Activated naive CD8-positive, alpha-beta T cell treated with anti-CD3 and anti-CD28 coated beads, Interleukin-2, amount 10 ng/mL, durations not matched to agents 7 days and 5 days (primary cell): ENCODE results near the gene TMCC2. TPM values are rescaled to one million over a fixed set of nuclear protein-coding genes. Genes with fewer than 3 reads are reported as not detected.

Source experiments
- ATAC-seq: fragments of 150-1000 bp; cut with Tn5 transposase; one replicate; pipeline ENCODE4 v1.10.0; 2021; ENCODE audit warnings: low read depth, moderate library complexity
- POLR2A ChIA-PET: fragments of 350-600 bp; sonication (Branson Sonifier 250); formaldehyde crosslinking; loops from one replicate; lab custom pipeline; 2021; ENCODE audit warnings: antibody characterized with exemption; lab: Charles Lee
- DNase-seq: peaks from one replicate; pipeline ENCODE4 v3.0.0; 2021
- H3K27ac Mint-ChIP-seq: one replicate; pipeline ENCODE4 v1.8.0; 2022; ENCODE audit warnings: mild to moderate bottlenecking, mixed read lengths
- H3K27me3 Mint-ChIP-seq: one replicate; pipeline ENCODE4 v1.8.0; 2022; ENCODE audit warnings: mild to moderate bottlenecking, moderate library complexity, mixed read lengths
- H3K36me3 Mint-ChIP-seq: one replicate; pipeline ENCODE4 v1.8.0; 2021; ENCODE audit warnings: mild to moderate bottlenecking, mixed read lengths
- H3K4me1 Mint-ChIP-seq: one replicate; pipeline ENCODE4 v1.8.0; 2021; ENCODE audit warnings: mixed read lengths
- H3K4me3 Mint-ChIP-seq: one replicate; pipeline ENCODE4 v1.8.0; 2022; ENCODE audit warnings: mild to moderate bottlenecking, moderate library complexity, mixed read lengths
- H3K9me3 Mint-ChIP-seq: one replicate; pipeline ENCODE4 v1.8.0; 2021; ENCODE audit warnings: mixed read lengths
- total RNA-seq, 2 experiments: library from RNA; stranded (reverse); gene quantifications; one replicate each; pipeline ENCODE4 v1.2.3, GENCODE V29; 2021

Gene TMCC2
- total RNA-seq, 2 experiments from 2014 or later = 3.4 to 4.4 TPM

DNA sequence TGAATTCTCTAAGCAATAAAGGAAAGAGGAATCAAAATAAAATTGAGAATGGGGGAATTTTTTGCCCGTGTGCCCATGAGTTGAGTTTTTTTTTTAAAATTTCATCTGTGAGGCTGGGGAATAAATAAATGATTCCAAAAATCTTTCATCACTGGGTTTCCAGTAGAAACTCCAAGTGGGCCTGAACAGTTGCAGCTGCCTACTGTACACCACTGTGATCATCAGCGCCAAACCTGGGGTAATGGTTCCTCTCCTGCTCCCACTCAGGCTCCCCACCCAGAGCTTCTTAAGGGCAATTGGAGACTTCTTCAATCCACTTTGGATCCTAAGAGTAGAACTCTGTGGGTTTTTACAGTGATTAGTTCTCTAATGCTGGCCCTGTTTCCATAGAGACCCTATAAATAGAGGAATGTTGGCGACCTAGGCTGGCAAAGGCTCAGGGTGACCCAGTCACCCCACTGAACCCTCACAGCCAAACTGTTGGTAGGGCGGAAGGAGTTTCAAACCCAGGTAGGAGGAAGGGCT, 9.3 kb downstream of the TMCC2 start:
- H3K36me3 Mint-ChIP-seq = no peaks in the 10 kb centered on the region
- H3K27ac Mint-ChIP-seq = no peak overlapping the region
- ATAC-seq (no peak), DNase-seq (no peak)
- POLR2A ChIA-PET = interaction anchor here (0.6 kb wide), 1 partner anchor 421 kb away, joined by 3 read pairs; no protein-coding TSS in a partner anchor
- H3K27me3 Mint-ChIP-seq = no peaks in the 10 kb centered on the region
- no peak overlapping the region for H3K4me3 Mint-ChIP-seq
- H3K9me3 Mint-ChIP-seq = no peaks in the 10 kb centered on the region
- H3K4me1 Mint-ChIP-seq = peaks cover 11% of the 10 kb centered on the region

DNA sequence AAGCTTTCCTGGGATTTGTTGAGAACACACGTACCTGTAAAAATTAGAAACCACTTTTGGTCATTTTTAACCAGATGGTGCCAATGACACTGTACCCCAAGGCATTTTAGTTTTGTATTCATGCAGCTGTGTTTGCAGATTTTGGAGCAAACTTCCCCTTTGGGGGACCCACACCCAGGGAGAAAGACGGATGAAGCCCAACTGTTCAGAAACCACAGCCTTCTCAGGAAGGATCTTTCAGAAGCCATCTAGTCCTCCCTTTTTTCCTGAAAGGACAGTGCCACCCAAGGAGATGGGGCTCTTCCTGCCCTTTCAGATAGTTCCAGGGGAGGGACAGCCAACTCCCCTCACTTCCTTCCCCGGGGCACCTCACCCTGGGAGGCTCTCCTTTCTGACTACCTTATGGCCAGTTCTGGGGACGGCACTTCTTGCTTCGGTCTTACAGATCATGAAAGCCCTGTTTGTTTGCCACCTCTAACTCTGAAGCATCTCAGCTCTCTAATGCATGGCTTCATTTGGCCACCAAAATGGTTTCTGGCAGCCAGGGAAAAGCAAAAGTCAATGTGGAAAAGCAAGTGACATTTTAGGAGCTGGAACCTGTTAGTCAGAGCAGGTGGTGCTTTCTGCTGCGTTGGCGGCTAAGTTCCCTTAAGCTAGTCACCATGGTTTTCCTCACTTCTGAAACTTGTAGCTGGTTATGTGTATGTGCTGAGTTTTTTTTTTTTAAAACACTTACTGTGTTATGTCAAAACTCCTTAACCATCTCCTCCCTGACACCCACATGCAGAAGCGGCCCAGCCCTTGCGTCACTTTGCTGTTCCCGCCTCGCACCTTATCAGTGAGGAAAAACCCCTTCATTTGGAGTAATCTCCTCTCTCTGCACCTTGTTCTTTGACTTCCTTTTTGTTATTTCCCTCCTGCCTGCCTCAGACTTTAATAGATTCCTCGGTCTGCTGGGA, 10.1 kb downstream of the TMCC2 start:
- ATAC-seq (no peak), DNase-seq (no peak)
- H3K27me3 Mint-ChIP-seq = no peaks in the 10 kb centered on the region
- POLR2A ChIA-PET = interaction anchor here (0.6 kb wide), 1 partner anchor 420 kb away, joined by 3 read pairs; no protein-coding TSS in a partner anchor
- H3K4me3 Mint-ChIP-seq = no peak overlapping the region
- no peak overlapping the region for H3K27ac Mint-ChIP-seq
- no peaks in the 10 kb centered on the region for H3K9me3 Mint-ChIP-seq
- H3K4me1 Mint-ChIP-seq = peaks cover 8% of the 10 kb centered on the region
- H3K36me3 Mint-ChIP-seq = peaks cover 3% of the 10 kb centered on the region

DNA sequence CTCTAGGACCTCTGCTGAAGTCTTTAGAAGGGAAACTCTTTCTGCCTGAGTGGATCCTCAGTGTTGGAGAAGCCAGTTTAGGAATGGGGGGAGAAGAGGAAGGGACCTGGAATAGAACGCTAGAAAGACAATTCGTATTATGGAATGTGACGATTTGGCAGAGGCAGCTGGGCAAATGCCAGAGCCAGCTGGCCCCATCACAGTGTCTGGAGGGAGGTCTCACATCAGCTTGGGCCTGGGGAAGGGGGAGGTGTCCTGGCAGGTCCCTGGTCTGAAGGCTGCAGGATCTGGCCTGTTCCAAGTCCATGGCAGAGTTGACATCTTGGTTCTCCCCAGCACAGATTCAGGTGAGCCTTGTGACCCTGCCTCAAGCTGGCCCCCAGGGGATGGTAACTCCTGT, 11.3 kb downstream of the TMCC2 start:
- Mint-ChIP-seq H3K4me1 (peaks cover 5% of the 10 kb centered on the region), H3K27ac (no peak overlapping the region), H3K36me3 (peaks cover 3% of the 10 kb centered on the region), H3K4me3 (no peak overlapping the region), H3K27me3 (no peaks in the 10 kb centered on the region), H3K9me3 (no peaks in the 10 kb centered on the region)
- POLR2A ChIA-PET = no interaction called here
- ATAC-seq (no peak), DNase-seq (no peak)

DNA sequence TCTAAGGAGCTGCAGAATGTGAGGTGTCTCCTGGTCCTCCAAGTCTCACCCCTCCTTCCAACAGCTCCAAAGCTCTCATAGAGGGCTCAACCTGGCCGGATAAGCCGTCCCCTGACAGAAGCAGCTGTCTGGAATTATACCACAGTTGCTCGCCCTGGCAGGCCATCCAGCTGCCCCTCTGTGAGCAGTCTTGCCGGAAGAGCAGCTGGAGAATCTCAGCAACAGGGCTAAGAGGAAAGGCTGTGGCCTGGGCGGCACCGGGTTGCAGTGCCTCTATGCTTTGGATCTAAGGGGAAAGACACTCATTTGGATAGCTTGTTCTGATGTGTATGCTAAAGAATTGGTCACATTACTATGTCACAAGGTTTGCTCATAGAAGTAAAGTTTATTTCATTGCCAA, 12.4 kb downstream of the TMCC2 start:
- Mint-ChIP-seq H3K9me3 (no peaks in the 10 kb centered on the region), H3K4me3 (no peak overlapping the region), H3K27me3 (no peaks in the 10 kb centered on the region), H3K4me1 (peaks cover 5% of the 10 kb centered on the region), H3K27ac (no peak overlapping the region), H3K36me3 (peaks cover 3% of the 10 kb centered on the region)
- POLR2A ChIA-PET = interaction anchor here (0.5 kb wide), 1 partner anchor 46 kb away, joined by 3 read pairs; no protein-coding TSS in a partner anchor
- DNase-seq (no peak), ATAC-seq (no peak)

DNA sequence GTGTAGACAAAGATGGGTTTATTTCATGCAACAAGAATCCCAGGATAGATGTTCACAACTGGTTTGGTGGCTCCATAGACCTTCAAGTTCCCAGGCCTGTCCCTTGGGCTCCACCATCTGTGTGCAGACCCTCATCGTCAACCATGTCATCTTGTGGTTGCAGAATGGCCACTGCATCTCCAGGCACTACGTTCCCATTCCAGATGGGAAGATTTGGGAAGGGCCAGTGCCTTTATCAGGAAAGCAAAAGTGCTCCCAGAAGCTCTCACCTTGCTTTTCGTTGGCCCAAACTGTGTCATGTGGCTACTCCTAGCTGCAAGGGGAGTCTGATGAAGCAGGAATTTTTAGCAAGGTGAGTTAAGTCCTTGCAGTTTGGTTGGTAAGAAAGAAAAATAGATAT, 12.8 kb downstream of the TMCC2 start:
- no peak for DNase-seq

DNA sequence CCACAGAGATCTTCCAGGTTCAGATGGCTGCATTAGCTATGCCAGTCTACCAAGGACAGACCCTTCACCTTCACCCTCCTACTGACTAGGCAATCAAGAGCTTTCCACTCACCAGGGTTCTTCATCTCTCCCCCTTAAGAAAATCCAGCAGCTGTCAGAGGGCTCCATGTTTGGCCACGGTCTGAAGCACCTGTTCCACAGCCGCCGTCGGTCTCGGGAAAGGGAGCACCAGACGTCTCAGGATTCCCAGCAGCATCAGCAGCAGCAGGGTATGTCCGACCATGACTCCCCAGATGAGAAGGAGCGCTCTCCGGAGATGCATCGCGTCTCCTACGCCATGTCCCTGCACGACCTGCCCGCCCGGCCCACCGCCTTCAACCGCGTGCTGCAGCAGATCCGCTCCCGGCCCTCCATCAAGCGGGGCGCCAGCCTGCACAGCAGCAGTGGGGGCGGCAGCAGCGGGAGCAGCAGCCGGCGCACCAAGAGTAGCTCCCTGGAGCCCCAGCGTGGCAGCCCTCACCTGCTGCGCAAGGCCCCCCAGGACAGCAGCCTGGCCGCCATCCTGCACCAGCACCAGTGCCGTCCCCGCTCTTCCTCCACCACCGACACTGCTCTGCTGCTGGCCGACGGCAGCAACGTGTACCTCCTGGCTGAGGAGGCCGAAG, 13.8 kb downstream of the TMCC2 start:
- DNase-seq (no peak), ATAC-seq (no peak)
- Mint-ChIP-seq H3K9me3 (no peaks in the 10 kb centered on the region), H3K36me3 (peaks cover 3% of the 10 kb centered on the region), H3K4me1 (peaks cover 10% of the 10 kb centered on the region), H3K27ac (no peak overlapping the region), H3K4me3 (no peak overlapping the region), H3K27me3 (no peaks in the 10 kb centered on the region)
- POLR2A ChIA-PET = no interaction called here

More for the DNA sequence above, 12.8 kb downstream of the TMCC2 start:
- H3K9me3 Mint-ChIP-seq = no peaks in the 10 kb centered on the region
- peaks cover 3% of the 10 kb centered on the region for H3K36me3 Mint-ChIP-seq
- H3K27ac Mint-ChIP-seq = no peak overlapping the region
- POLR2A ChIA-PET = interaction anchor here (0.5 kb wide), 1 partner anchor 45 kb away, joined by 3 read pairs; no protein-coding TSS in a partner anchor
- peaks cover 5% of the 10 kb centered on the region for H3K4me1 Mint-ChIP-seq
- H3K27me3 Mint-ChIP-seq = no peaks in the 10 kb centered on the region
- no peak overlapping the region for H3K4me3 Mint-ChIP-seq
- no peak for ATAC-seq

DNA sequence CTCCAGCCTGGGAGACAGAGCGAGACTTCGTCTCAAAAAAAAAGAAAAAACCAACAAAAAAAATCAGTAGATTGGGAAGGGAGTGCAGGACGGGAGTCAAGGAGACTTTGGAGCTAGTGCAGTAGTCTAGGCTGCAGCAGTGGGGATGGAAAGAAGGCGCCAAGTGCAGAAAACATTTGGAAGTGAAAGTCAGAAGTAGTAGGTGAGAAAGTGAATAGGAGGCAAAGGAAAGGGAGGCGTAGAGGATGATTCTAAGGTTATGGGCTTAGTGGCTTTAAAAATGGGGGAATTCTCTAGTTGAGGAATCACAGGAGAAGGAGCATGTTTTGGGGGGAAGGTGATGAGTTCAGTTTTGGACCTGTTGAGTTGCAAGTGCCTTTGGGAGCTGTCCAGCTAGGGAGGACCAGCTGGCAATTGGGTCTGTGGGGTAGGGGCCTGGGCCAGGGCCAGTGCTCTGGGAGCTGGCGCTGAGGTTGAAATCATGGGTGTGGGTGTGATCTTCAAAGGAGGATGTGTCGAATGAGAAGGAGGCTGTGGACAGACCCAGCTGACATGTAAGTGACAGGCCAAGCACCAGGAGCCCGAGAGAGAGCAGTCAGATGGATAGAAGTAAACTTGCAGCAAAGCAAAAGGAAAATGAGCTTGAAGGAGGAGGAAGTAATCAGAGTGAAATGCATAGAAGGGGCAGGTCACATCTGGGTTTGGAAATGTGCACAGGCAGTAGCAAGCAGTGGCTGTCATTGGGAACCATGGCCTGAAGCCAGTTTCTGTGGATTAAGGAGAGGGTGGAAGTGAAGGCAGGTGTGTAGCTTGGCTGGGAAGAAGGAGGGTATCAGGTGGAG, 15.8 kb downstream of the TMCC2 start:
- Mint-ChIP-seq H3K4me3 (no peak overlapping the region), H3K27ac (no peak overlapping the region), H3K4me1 (peaks cover 16% of the 10 kb centered on the region), H3K36me3 (peaks cover 3% of the 10 kb centered on the region), H3K27me3 (no peaks in the 10 kb centered on the region), H3K9me3 (no peaks in the 10 kb centered on the region)
- POLR2A ChIA-PET = no interaction called here
- no peak for DNase-seq
- ATAC-seq = no peak

DNA sequence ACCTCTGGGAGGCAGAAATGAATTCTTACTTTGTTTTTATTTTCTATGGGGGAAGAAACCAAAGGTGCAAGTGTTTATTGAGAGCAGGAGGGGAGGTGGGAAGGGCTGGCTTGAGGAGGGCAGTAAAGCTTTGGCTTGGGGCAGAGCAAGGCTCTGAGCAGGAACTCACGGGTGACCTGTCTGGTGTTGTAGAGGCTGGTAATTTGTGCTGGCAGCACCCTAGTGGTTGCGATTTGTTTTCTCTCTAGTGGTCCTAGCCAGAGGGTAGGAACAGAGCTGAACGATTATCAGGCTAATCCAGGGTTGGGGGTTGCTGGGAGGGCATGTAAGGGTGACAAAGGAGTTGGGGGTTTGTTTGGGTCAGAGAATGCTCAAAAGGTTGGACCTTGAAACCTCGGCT, 16.6 kb downstream of the TMCC2 start:
- POLR2A ChIA-PET = no interaction called here
- Mint-ChIP-seq H3K9me3 (no peaks in the 10 kb centered on the region), H3K36me3 (peaks cover 3% of the 10 kb centered on the region), H3K27me3 (no peaks in the 10 kb centered on the region), H3K4me1 (peaks cover 16% of the 10 kb centered on the region), H3K27ac (no peak overlapping the region), H3K4me3 (no peak overlapping the region)
- ATAC-seq = no peak
- no peak for DNase-seq

DNA sequence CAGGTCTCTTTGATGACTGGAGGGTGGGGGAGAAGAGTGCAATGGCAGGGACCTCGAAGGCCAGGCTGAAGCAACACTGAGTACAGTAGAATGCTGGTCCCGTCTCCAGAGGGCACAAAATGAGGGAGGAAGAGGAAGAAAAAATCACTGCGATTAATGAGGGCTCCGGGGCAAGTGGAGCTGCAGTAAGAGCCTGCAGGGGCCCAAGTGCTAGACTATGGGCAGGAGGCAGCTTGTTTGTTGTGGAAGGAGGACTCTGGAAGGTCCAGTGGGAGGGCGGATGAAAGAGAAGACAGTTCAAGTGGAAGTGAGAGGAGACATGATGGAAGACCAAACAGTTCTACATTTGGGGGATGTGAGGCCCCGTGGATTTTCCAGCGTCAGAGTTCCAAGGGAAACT, 17.4 kb downstream of the TMCC2 start:
- no peaks in the 10 kb centered on the region for H3K9me3 Mint-ChIP-seq
- H3K36me3 Mint-ChIP-seq = peaks cover 3% of the 10 kb centered on the region
- DNase-seq = no peak
- no peak overlapping the region for H3K4me3 Mint-ChIP-seq
- H3K27ac Mint-ChIP-seq = no peak overlapping the region
- POLR2A ChIA-PET = interaction anchor here (0.8 to 1.3 kb wide), 2 partner anchors 10 to 81 kb away, joined by 3 to 4 read pairs; no protein-coding TSS in a partner anchor
- peaks cover 16% of the 10 kb centered on the region for H3K4me1 Mint-ChIP-seq
- H3K27me3 Mint-ChIP-seq = no peaks in the 10 kb centered on the region
- ATAC-seq = no peak

DNA sequence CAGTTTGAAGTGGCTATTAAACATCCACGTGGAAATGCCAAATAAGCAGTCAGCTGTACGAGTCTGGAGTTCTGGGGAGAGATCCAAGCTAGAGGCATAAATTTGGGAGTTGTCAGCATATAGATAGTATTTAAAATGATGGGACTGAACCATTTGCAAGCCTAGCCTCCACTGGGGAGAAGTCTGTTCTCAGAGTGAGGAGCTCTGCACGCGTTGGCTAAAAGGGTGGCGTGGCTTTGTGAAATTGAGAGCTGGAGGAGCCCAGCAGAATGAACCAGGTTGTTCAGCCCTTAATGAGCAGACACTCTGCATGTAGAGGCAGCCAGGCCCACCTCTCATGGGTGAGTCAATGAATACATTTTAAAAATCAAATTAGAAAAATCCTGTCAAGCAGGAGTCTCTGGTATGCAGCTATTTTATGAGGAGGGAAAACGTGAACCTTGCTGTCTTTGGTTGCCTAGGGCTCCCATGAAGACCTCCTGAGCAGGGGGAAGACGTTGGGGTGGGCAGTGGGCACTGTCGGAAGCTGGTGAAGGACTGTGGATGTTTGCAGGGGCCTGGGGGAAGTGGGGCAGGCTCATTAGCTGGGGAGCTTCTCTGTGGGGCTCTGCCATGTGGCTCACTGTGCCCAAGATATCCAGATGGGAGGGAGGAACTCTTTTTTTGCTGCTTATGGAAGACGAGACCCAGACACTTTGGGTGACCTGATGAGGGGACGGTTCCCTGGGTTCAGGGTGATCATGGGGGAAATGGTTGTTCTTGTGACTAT, 18.8 kb downstream of the TMCC2 start:
- Mint-ChIP-seq H3K9me3 (no peaks in the 10 kb centered on the region), H3K27me3 (no peaks in the 10 kb centered on the region), H3K4me1 (peaks cover 16% of the 10 kb centered on the region), H3K4me3 (no peak overlapping the region), H3K27ac (no peak overlapping the region), H3K36me3 (peaks cover 3% of the 10 kb centered on the region)
- ATAC-seq (no peak), DNase-seq (no peak)
- POLR2A ChIA-PET = no interaction called here

DNA sequence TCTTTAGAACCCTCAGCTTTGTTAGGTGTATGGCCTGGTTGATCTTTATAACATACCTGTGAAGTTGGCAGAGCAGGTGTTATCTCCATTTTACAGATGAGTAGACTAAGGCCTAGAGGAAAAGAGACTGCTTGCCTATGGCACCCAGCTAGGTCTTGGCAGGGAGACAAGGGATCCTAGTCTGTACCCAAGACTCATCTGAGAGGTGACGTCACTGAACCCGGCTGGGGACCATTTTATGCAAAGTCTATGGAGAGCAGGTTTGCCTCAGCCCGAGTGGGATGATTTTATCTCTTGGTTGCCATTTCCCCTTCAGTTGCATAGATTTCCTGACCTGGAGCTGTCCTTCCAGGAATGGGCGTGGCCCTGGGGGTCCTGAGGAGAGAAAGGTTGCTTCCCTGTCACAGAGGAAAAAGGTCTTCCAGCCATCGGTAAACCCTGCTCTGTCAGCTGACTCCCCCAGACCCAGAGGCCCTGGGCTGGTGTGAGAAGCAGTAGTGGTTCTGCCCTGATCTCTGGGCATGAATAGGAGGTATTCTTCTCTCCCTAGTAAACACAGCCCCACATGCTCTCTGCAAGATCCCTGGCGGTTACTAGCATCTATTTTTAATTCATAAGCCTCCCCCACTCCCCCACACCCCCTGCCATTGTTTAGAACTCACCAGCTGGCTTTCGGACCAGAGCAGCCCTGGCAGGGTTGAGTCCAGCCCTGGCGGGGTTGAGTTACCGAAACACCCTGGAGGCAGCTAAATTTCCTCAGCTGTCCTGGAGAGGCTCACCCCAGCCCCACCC, 19.6 kb downstream of the TMCC2 start:
- H3K36me3 Mint-ChIP-seq = peaks cover 3% of the 10 kb centered on the region
- H3K4me3 Mint-ChIP-seq = no peak overlapping the region
- H3K27me3 Mint-ChIP-seq = no peaks in the 10 kb centered on the region
- H3K9me3 Mint-ChIP-seq = no peaks in the 10 kb centered on the region
- ATAC-seq (no peak), DNase-seq (no peak)
- peaks cover 16% of the 10 kb centered on the region for H3K4me1 Mint-ChIP-seq
- H3K27ac Mint-ChIP-seq = no peak overlapping the region
- POLR2A ChIA-PET = interaction anchor here (0.7 kb wide), 1 partner anchor 13 kb away, joined by 5 read pairs; no protein-coding TSS in a partner anchor
